Measurements from ENCODE around the gene MROH2A. TPM values are rescaled to one million over a fixed set of nuclear protein-coding genes. Genes with fewer than 3 reads are reported as not detected.
A peak's percentile ranks its signal among the peaks of the same experiment; 100 is the strongest.

Gene MROH2A
- total RNA-seq, 1 donor from 2014 or later: not detected

DNA sequence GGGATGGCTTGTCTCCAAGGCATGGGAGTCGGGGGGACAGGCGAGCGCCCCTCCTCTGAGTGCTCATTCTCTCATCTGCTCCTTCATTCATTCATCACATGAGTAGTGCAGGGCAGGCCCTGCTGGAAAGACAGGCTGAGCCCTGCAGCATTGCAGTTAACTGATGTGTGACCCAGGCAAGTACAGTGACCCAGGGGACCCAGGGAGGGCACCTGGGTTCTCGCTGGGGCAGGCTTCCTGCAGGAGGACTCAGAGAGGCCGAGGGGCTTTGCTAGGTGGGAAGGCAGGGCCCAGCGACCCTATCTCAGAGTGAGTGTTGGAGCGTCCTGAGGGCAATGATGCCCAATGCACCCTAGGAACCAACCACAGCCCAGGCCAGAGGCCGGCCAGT, 45.6 kb downstream of the MROH2A start:
- intact Hi-C loops (cut with DNase I): no loop called here
- ATAC-seq: no peak
- no peaks in the 10 kb centered on the region for H3K36me3 ChIP-seq
- H3K27me3 ChIP-seq: no peaks in the 10 kb centered on the region
- TF ChIP-seq, protein P1, sequence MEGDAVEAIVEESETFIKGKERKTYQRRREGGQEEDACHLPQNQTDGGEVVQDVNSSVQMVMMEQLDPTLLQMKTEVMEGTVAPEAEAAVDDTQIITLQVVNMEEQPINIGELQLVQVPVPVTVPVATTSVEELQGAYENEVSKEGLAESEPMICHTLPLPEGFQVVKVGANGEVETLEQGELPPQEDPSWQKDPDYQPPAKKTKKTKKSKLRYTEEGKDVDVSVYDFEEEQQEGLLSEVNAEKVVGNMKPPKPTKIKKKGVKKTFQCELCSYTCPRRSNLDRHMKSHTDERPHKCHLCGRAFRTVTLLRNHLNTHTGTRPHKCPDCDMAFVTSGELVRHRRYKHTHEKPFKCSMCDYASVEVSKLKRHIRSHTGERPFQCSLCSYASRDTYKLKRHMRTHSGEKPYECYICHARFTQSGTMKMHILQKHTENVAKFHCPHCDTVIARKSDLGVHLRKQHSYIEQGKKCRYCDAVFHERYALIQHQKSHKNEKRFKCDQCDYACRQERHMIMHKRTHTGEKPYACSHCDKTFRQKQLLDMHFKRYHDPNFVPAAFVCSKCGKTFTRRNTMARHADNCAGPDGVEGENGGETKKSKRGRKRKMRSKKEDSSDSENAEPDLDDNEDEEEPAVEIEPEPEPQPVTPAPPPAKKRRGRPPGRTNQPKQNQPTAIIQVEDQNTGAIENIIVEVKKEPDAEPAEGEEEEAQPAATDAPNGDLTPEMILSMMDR (IDR thresholded peaks at IDR 0.05): no peak
- H3K4me1 ChIP-seq: no peaks in the 10 kb centered on the region
- no peaks in the 10 kb centered on the region for H3K9me3 ChIP-seq
- no peak for DNase-seq
- H3K27ac ChIP-seq: no peak overlapping the region
- H3K4me3 ChIP-seq: no peak overlapping the region

GRCh38 chr2:233824373-233824772, 46.2 kb downstream of the MROH2A start:
- Histone ChIP-seq H3K4me3 (no peak overlapping the region), H3K27me3 (no peaks in the 10 kb centered on the region), H3K4me1 (no peaks in the 10 kb centered on the region), H3K9me3 (no peaks in the 10 kb centered on the region), H3K36me3 (no peaks in the 10 kb centered on the region), H3K27ac (no peak overlapping the region)
- DNase-seq (peak; percentile 43), ATAC-seq (no peak)
- TF ChIP-seq, protein P1 (IDR thresholded peaks at IDR 0.05): no peak
- intact Hi-C loops (cut with DNase I): no loop called here

GRCh38 chr2:233828546-233829192, 50.5 kb downstream of the MROH2A start:
- ATAC-seq: peak; percentile 24
- H3K27ac ChIP-seq: no peak overlapping the region
- TF ChIP-seq, protein P1 (IDR thresholded peaks at IDR 0.05): no peak
- no peak overlapping the region for H3K4me3 ChIP-seq
- no peaks in the 10 kb centered on the region for H3K4me1 ChIP-seq
- no peaks in the 10 kb centered on the region for H3K27me3 ChIP-seq
- H3K9me3 ChIP-seq: no peaks in the 10 kb centered on the region
- H3K36me3 ChIP-seq: no peaks in the 10 kb centered on the region
- intact Hi-C loops (cut with DNase I): no loop called here
- DNase-seq: peak; percentile 57

- peak; percentile 32 for DNase-seq
- no peak for ATAC-seq
- Histone ChIP-seq H3K27me3 (no peaks in the 10 kb centered on the region), H3K4me1 (no peaks in the 10 kb centered on the region), H3K4me3 (no peak overlapping the region), H3K9me3 (no peaks in the 10 kb centered on the region), H3K27ac (no peak overlapping the region), H3K36me3 (no peaks in the 10 kb centered on the region)
- intact Hi-C loops (cut with DNase I): no loop called here
- TF ChIP-seq, protein P1 (IDR thresholded peaks at IDR 0.05): no peak
These were observed 51.3 kb downstream of the MROH2A start for GRCh38 chr2:233829193-233830110.

- no peaks in the 10 kb centered on the region for H3K36me3 ChIP-seq
- peak; percentile 12 for ATAC-seq
- peak; percentile 45 for DNase-seq
- no peaks in the 10 kb centered on the region for H3K4me1 ChIP-seq
- TF ChIP-seq, protein P1 (IDR thresholded peaks at IDR 0.05): no peak
- no peaks in the 10 kb centered on the region for H3K27me3 ChIP-seq
- no peak overlapping the region for H3K27ac ChIP-seq
- intact Hi-C loops (cut with DNase I): no loop called here
- H3K4me3 ChIP-seq: no peak overlapping the region
- no peaks in the 10 kb centered on the region for H3K9me3 ChIP-seq
These were observed 52.1 kb downstream of the MROH2A start for GRCh38 chr2:233830111-233830802.

Data from upper lobe of right lung (tissue), 1 donor.